ENCODE measurements around the gene MCHR1. TPM values are rescaled to one million over a fixed set of nuclear protein-coding genes. Genes with fewer than 3 reads are reported as not detected.

Gene MCHR1
- total and polyA plus RNA-seq, 2 of the 13 experiments (the other 11 are each of a cell fraction or from before 2014, with no cell fraction given): 0.40 to 0.83 TPM

GRCh38 chr22:40651563-40652501 is 27.5 kb upstream of the MCHR1 start (continued):
- no peak for TF ChIP-seq ZNF138 (CRISPR knock-in tag; IDR thresholded peaks at IDR 0.05; ENCODE audit: low read depth)
- peak; percentile 63 for TF ChIP-seq MED1 (CRISPR knock-in tag; IDR thresholded peaks at IDR 0.05)
- TF ChIP-seq FOXK2 (IDR thresholded peaks at IDR 0.05): no peak
- peak in 1 of 2 experiments; percentile 44; a peak in 1 of 4 replicates for TF ChIP-seq REST (IDR thresholded peaks at IDR 0.05; ENCODE audit: borderline replicate concordance in 1 of 2, low read depth in 1 of 2, low read length in 2 of 2)
- 0 out of 2 replicates have a peak, but pooled peaks have one; percentile 27 for TF ChIP-seq ZNF879 (CRISPR knock-in tag; IDR thresholded peaks at IDR 0.05)
- peak; percentile 29; the same call in 1 of the 2 replicates for TF ChIP-seq YEATS4 (CRISPR knock-in tag; IDR thresholded peaks at IDR 0.05; ENCODE audit: borderline replicate concordance)
- TF ChIP-seq ZNF468 (CRISPR knock-in tag; IDR thresholded peaks at IDR 0.05): no peak
- no peak for TF ChIP-seq ZNF530 (CRISPR knock-in tag; IDR thresholded peaks at IDR 0.05; ENCODE audit: low read depth)
- TF ChIP-seq SP4 (CRISPR knock-in tag; IDR thresholded peaks at IDR 0.05): no peak
- TF ChIP-seq FOXP1 (IDR thresholded peaks at IDR 0.05): no peak
- no peak for TF ChIP-seq FOXP1 (CRISPR knock-in tag; IDR thresholded peaks at IDR 0.05)
- TF ChIP-seq ZNF646 (CRISPR knock-in tag; IDR thresholded peaks at IDR 0.05): no peak
- no peak for TF ChIP-seq EZH2 (conservative IDR thresholded peaks at IDR 0.05; ENCODE audit: low read depth, low read length)
- 0 out of 2 replicates have a peak, but pooled peaks have one; percentile 36 for TF ChIP-seq ZNF747 (CRISPR knock-in tag; IDR thresholded peaks at IDR 0.05; ENCODE audit: borderline replicate concordance)
- no peak for TF ChIP-seq DNMT1 (CRISPR knock-in tag; IDR thresholded peaks at IDR 0.05)
- TF ChIP-seq FOXA3 (CRISPR knock-in tag; IDR thresholded peaks at IDR 0.05): no peak; the same call in none of the 2 replicates
- no peak for TF ChIP-seq SRSF9 (IDR thresholded peaks at IDR 0.05; ENCODE audit: borderline replicate concordance, insufficient read depth, low read depth, low read length, poor library complexity, severe bottlenecking)
- no peak for TF ChIP-seq REL (CRISPR knock-in tag; conservative IDR thresholded peaks at IDR 0.05)
- no peak for TF ChIP-seq ZNF44 (CRISPR knock-in tag; IDR thresholded peaks at IDR 0.05)

Data from HepG2 (cell line).